HG03196 (cell line): ENCODE measurements around the gene RBM20.
"Not testable (repeated sequence)": the region's sequence is repeated elsewhere in the genome, so short reads cannot be mapped to it uniquely, and the experiment has no call there.

Experiments used
- ATAC-seq: cut with Tn5 transposase; IDR thresholded peaks from one replicate; pipeline ENCODE4 v1.9.1; 2021; ENCODE audit not compliant: unreplicated experiment

The RBM20 gene

GRCh38 chr10:110864662-110865140 is 220.6 kb downstream of the RBM20 start:
- ATAC-seq = peak; percentile 61

GRCh38 chr10:110865186-110865808 is 221.2 kb downstream of the RBM20 start:
- ATAC-seq = no peak

GRCh38 chr10:110865809-110866482 is 221.8 kb downstream of the RBM20 start:
- no peak for ATAC-seq

- not testable (repeated sequence) for ATAC-seq
These were observed 223.1 kb downstream of the RBM20 start for GRCh38 chr10:110867011-110867806.

- no peak for ATAC-seq
These were observed 223.8 kb downstream of the RBM20 start for GRCh38 chr10:110867807-110868465.

GRCh38 chr10:110868981-110869380 is 224.8 kb downstream of the RBM20 start:
- ATAC-seq = no peak

GRCh38 chr10:110870823-110871297 is 226.7 kb downstream of the RBM20 start:
- no peak for ATAC-seq

GRCh38 chr10:110871298-110872084 is 227.4 kb downstream of the RBM20 start, which contains the start of gene PDCD4:
PDCD4 (plus strand) TSS chr10:110871928; CDS start chr10:110876028, 4,100 bp downstream.
- peak; percentile 71 for ATAC-seq

- ATAC-seq = peak; percentile 41
These were observed 228.2 kb downstream of the RBM20 start for GRCh38 chr10:110872145-110872983.

- no peak for ATAC-seq
These were observed 229.1 kb downstream of the RBM20 start for GRCh38 chr10:110872984-110873923.

- ATAC-seq = no peak
These were observed 229.8 kb downstream of the RBM20 start for GRCh38 chr10:110873951-110874350.

- no peak for ATAC-seq
These were observed 231.9 kb downstream of the RBM20 start for GRCh38 chr10:110876000-110876399.

GRCh38 chr10:110876788-110877187 is 232.7 kb downstream of the RBM20 start:
- ATAC-seq = no peak

GRCh38 chr10:110880012-110880411 is 235.9 kb downstream of the RBM20 start:
- no peak for ATAC-seq

- no peak for ATAC-seq
These were observed 237.1 kb downstream of the RBM20 start for GRCh38 chr10:110881247-110881646.

GRCh38 chr10:110881905-110882304 is 237.8 kb downstream of the RBM20 start:
- ATAC-seq = no peak

GRCh38 chr10:110883924-110884323 is 239.8 kb downstream of the RBM20 start:
- no peak for ATAC-seq
